ENCODE measurements around the gene MS4A15.

DNA sequence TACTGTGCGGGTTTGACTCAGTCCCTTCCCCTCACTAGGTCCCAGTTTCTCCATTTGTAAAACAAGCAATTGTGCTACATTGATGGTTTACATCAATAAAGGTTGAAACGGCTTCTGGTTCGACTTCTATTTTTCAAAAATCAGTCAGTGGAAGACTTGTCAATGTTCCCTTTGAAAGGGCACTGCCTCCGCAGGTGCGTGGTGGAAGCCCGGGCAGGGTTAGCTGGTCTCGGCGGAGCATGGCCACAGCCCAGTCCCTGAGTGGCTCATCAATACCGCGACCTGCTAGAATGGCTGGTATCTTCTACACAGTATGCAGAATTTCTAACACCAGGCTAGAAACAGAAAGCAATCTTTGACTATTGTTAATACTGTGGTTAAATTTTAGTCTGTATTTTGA lies 44.5 kb downstream of the MS4A15 start:
- TF ChIP-seq ZNF384 (IDR thresholded peaks at IDR 0.05), result no peak
- TF ChIP-seq SUZ12 (IDR thresholded peaks at IDR 0.05), result no peak
- no peak for TF ChIP-seq CTBP1 (IDR thresholded peaks at IDR 0.05; ENCODE audit: borderline replicate concordance)
- TF ChIP-seq TARDBP (IDR thresholded peaks at IDR 0.05), result no peak
- TF ChIP-seq, protein P1, sequence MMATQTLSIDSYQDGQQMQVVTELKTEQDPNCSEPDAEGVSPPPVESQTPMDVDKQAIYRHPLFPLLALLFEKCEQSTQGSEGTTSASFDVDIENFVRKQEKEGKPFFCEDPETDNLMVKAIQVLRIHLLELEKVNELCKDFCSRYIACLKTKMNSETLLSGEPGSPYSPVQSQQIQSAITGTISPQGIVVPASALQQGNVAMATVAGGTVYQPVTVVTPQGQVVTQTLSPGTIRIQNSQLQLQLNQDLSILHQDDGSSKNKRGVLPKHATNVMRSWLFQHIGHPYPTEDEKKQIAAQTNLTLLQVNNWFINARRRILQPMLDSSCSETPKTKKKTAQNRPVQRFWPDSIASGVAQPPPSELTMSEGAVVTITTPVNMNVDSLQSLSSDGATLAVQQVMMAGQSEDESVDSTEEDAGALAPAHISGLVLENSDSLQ (IDR thresholded peaks at IDR 0.05), result no peak
- TF ChIP-seq FOXK2 (IDR thresholded peaks at IDR 0.05), result no peak
- TF ChIP-seq FOXA1 (IDR thresholded peaks at IDR 0.05), result no peak
- no peak for TF ChIP-seq FOXM1 (IDR thresholded peaks at IDR 0.05; ENCODE audit: borderline replicate concordance)
- no peak for TF ChIP-seq SP1 (IDR thresholded peaks at IDR 0.05)

All from HEK293T (cell line).